Hepatocyte (in vitro differentiated cells): Measurements from ENCODE around the gene TACO1.

Experiments used
- EZH2 ChIP-seq: fragments of 200-600 bp; sonication (generic); IDR thresholded peaks from 2 replicates; pipeline ENCODE4 v1.6.1; 2016; ENCODE audit warnings: antibody characterized with exemption, mild to moderate bottlenecking, borderline replicate concordance
- TF ChIP-seq, protein P1 (sequence below): fragments of 200-600 bp; sonication (generic); IDR thresholded peaks from 2 replicates; pipeline ENCODE4 v1.5.1; 2016; ENCODE audit warnings: antibody characterized with exemption, mild to moderate bottlenecking; ENCODE audit not compliant: poor library complexity

DNA sequence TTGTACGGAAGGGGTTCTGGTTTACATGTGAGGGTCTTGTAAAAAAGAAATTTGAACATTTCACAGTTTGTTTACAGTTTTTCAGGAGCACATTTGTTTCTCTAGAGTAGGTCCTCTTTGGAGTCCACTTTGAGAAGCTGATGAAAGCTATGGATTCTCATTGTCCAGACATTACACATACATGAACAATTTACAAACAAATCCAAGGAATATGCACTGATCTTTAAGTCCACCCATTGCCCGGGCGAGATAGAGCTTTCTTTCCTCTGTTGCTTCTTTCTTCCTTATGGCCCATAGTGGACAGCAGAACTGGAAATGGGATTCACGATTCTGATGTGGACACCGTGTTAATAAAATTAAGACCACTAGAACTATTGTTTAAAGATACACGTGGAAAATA, 48.5 kb upstream of the TACO1 start:
- TF ChIP-seq, protein P1, sequence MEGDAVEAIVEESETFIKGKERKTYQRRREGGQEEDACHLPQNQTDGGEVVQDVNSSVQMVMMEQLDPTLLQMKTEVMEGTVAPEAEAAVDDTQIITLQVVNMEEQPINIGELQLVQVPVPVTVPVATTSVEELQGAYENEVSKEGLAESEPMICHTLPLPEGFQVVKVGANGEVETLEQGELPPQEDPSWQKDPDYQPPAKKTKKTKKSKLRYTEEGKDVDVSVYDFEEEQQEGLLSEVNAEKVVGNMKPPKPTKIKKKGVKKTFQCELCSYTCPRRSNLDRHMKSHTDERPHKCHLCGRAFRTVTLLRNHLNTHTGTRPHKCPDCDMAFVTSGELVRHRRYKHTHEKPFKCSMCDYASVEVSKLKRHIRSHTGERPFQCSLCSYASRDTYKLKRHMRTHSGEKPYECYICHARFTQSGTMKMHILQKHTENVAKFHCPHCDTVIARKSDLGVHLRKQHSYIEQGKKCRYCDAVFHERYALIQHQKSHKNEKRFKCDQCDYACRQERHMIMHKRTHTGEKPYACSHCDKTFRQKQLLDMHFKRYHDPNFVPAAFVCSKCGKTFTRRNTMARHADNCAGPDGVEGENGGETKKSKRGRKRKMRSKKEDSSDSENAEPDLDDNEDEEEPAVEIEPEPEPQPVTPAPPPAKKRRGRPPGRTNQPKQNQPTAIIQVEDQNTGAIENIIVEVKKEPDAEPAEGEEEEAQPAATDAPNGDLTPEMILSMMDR = no peak
- no peak for TF ChIP-seq EZH2
